Measurements from ENCODE around the gene TRIOBP. TPM values are rescaled to one million over a fixed set of nuclear protein-coding genes. Genes with fewer than 3 reads are reported as not detected.

Gene TRIOBP
- total and polyA plus RNA-seq, 2 donors (not counting 3 experiments of a cell fraction or from before 2014, with no cell fraction given): 60.6 to 104 TPM

DNA sequence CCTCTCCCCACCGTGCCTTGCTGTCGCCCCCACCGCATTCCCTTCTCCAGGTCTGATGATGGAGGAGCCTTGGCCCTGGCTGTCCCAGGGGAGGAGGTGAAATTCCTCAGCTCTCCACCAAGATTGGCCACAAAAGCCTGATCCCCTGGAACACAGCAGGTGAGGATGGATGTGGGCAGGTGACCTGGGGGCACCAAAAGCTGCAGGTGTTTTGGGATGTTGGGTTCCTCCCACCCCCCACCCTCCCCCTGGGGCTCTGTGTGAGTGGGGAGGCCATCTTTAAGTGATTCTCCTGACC lies 639 bp downstream of the TRIOBP start:
- ChIA-PET CTCF (interaction anchor here (0.8 to 3.3 kb wide), 5 partner anchors 38 to 94 kb away, joined by 3 to 19 read pairs (median 3); no protein-coding TSS in a partner anchor), POLR2A (interaction anchor here (0.6 kb wide), 1 partner anchor 20 kb away, joined by 3 read pairs; no protein-coding TSS in a partner anchor)
- intact Hi-C loops (cut with micrococcal nuclease) (no loop called here), dilution Hi-C loops (cut with MboI; ENCODE audit: extremely low pct_ligation_motif_present, low sequenced_read_pairs) (no loop called here)
- H3K27ac ChIP-seq (ENCODE audit: insufficient read depth, low read depth, low read length): no peak overlapping the region
- TF ChIP-seq POLR2A (IDR thresholded peaks at IDR 0.05; ENCODE audit: low read depth, low read length) (no peak), EZH2 (IDR thresholded peaks at IDR 0.05; ENCODE audit: borderline replicate concordance, low read depth, low read length, severe bottlenecking) (no peak), GATA2 (IDR thresholded peaks at IDR 0.05; ENCODE audit: insufficient read depth, insufficient read length, low read depth, low read length) (no peak), MYC (IDR thresholded peaks at IDR 0.05; ENCODE audit: low read depth, low read length) (no peak), POLR2AphosphoS5 (IDR thresholded peaks at IDR 0.05; ENCODE audit: insufficient read depth, low read depth, low read length) (no peak), FOS (IDR thresholded peaks at IDR 0.05; ENCODE audit: borderline replicate concordance, insufficient read depth, low read length) (no peak), JUN (IDR thresholded peaks at IDR 0.05; ENCODE audit: borderline replicate concordance, insufficient read depth, insufficient read length, low read depth) (no peak)
- TF ChIP-seq, protein P1, sequence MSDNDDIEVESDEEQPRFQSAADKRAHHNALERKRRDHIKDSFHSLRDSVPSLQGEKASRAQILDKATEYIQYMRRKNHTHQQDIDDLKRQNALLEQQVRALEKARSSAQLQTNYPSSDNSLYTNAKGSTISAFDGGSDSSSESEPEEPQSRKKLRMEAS (IDR thresholded peaks at IDR 0.05; ENCODE audit: insufficient read depth, insufficient read length): no peak
- TF ChIP-seq, protein P2, sequence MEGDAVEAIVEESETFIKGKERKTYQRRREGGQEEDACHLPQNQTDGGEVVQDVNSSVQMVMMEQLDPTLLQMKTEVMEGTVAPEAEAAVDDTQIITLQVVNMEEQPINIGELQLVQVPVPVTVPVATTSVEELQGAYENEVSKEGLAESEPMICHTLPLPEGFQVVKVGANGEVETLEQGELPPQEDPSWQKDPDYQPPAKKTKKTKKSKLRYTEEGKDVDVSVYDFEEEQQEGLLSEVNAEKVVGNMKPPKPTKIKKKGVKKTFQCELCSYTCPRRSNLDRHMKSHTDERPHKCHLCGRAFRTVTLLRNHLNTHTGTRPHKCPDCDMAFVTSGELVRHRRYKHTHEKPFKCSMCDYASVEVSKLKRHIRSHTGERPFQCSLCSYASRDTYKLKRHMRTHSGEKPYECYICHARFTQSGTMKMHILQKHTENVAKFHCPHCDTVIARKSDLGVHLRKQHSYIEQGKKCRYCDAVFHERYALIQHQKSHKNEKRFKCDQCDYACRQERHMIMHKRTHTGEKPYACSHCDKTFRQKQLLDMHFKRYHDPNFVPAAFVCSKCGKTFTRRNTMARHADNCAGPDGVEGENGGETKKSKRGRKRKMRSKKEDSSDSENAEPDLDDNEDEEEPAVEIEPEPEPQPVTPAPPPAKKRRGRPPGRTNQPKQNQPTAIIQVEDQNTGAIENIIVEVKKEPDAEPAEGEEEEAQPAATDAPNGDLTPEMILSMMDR (IDR thresholded peaks at IDR 0.05; ENCODE audit: extremely low read depth in 1 of 2, insufficient read depth in 1 of 2, low read depth in 1 of 2, low read length in 2 of 2): no peak
- no peaks in the 10 kb centered on the region for H3K9me3 ChIP-seq (replicated peaks; ENCODE audit: control insufficient read depth, insufficient read depth, low read length)
- no peak for FAIRE-seq
- no peak for DNase-seq (ENCODE audit: low read depth, low spot score)
- no peaks in the 10 kb centered on the region for H3K9me1 ChIP-seq (replicated peaks; ENCODE audit: control insufficient read depth, extremely low read depth, insufficient read depth, low read length)
- H3K4me2 ChIP-seq (ENCODE audit: insufficient read depth, low read length): no peak overlapping the region
- no peaks in the 10 kb centered on the region for H3K27me3 ChIP-seq (ENCODE audit: control insufficient read depth in 2 of 2, insufficient read depth in 2 of 2, low read length in 2 of 2)
- no peak overlapping the region for H2AFZ ChIP-seq (ENCODE audit: low read depth, low read length)
- H3K4me3 ChIP-seq (replicated peaks in 1 of 3; ENCODE audit: insufficient read depth in 1 of 3, low read depth in 1 of 3, low read length in 3 of 3): no peak overlapping the region
- no peak overlapping the region for H3K9ac ChIP-seq (replicated peaks; ENCODE audit: extremely low read depth, insufficient read depth, low read length)
- H3K79me2 ChIP-seq (ENCODE audit: control insufficient read depth, insufficient read depth, low read length): no peaks in the 10 kb centered on the region
- peaks cover 11% of the 10 kb centered on the region for H3K4me1 ChIP-seq (ENCODE audit: control insufficient read depth, extremely low read depth, insufficient read depth, low read length)
- no TSS peak for BruUV-seq (replicated peaks)
- H4K20me1 ChIP-seq (replicated peaks; ENCODE audit: control insufficient read depth, extremely low read depth, insufficient read depth, low read length): no peaks in the 10 kb centered on the region
- H3K36me3 ChIP-seq (ENCODE audit: control insufficient read depth in 2 of 2, extremely low read depth in 1 of 2, insufficient read depth in 2 of 2, low read length in 2 of 2): peaks cover 0 to 10% of the 10 kb centered on the region in 2 experiments

Data from endothelial cell of umbilical vein (primary cell).